Lung (tissue), 12 donors: Measurements from ENCODE around the gene EPN2. TPM values are rescaled to one million over a fixed set of nuclear protein-coding genes. Genes with fewer than 3 reads are reported as not detected.

Source experiments
- ATAC-seq: fragments of 200-7000 bp; cut with Tn5 transposase; one replicate; pipeline ENCODE4 v1.9.1; 2020; ENCODE audit warnings: moderate number of reproducible peaks; ENCODE audit not compliant: insufficient read depth, low FRiP score
- DNase-seq, 3 donors: peaks; one replicate each; pipeline ENCODE4 v3.0.0-alpha.2; 2013 to 2017
- H3K27ac ChIP-seq, 2 donors: one replicate each; pipeline ENCODE4 v1.5.1; 2013; ENCODE audit warnings: mild to moderate bottlenecking in 2 of 2, moderate library complexity in 2 of 2, control low read depth in 1 of 2, inconsistent platforms in 1 of 2, low read depth in 1 of 2, low read length in 1 of 2
- H3K27me3 ChIP-seq, 3 donors: one replicate each; pipeline ENCODE4 v1.5.1; 2013; ENCODE audit warnings: low read length in 2 of 3; ENCODE audit not compliant: control insufficient read depth in 3 of 3, insufficient read depth in 3 of 3
- H3K36me3 ChIP-seq, 4 donors: one replicate each; pipeline ENCODE4 v1.5.1; 2013; ENCODE audit warnings: low read length in 4 of 4, mild to moderate bottlenecking in 1 of 4, moderate library complexity in 1 of 4; ENCODE audit not compliant: control insufficient read depth in 4 of 4, insufficient read depth in 4 of 4
- H3K4me1 ChIP-seq, 5 donors: one replicate each; pipeline ENCODE4 v1.5.1; 2013; ENCODE audit warnings: low read length in 5 of 5, mild to moderate bottlenecking in 2 of 5, moderate library complexity in 1 of 5; ENCODE audit not compliant: control insufficient read depth in 5 of 5, insufficient read depth in 5 of 5
- H3K4me3 ChIP-seq: one replicate; pipeline ENCODE4 v1.5.1; 2013; ENCODE audit warnings: mild to moderate bottlenecking, control low read depth, moderate library complexity
- H3K9ac ChIP-seq, 2 donors: one replicate each; pipeline ENCODE4 v1.5.1; 2013; ENCODE audit warnings: low read length in 2 of 2, control low read depth in 1 of 2; ENCODE audit not compliant: insufficient read depth in 1 of 2
- H3K9me3 ChIP-seq, 4 donors: one replicate each; pipeline ENCODE4 v1.5.1; 2013; ENCODE audit warnings: low read length in 3 of 4, mild to moderate bottlenecking in 1 of 4, moderate library complexity in 1 of 4; ENCODE audit not compliant: control insufficient read depth in 4 of 4, insufficient read depth in 3 of 4
- WGBS, 2 donors: extraction: QIAGEN DNeasy Blood & Tissue Kit; methylation state at CpG; one replicate each; pipeline ENCODE4 v1.1.7; 2013; 5-methylcytosine and 5-hydroxymethylcytosine counted together
- polyA plus RNA-seq, 2 donors: library from polyadenylated mRNA; stranded (reverse); fragments of 200-250 nt; gene quantifications; one replicate each; pipeline ENCODE4 v1.2.1, GENCODE V29; 2013
- total RNA-seq, 2 donors: library from RNA; depleted of rRNA in 1 of 2; stranded (reverse); fragments of >200 nt in 1 of 2; gene quantifications; one replicate each; pipeline ENCODE4 v1.2.1, GENCODE V29; 2014 to 2021
- TF ChIP-seq, protein P1 (sequence below): IDR thresholded peaks from 2 replicates; pipeline ENCODE4 v1.5.1; 2012; ENCODE audit warnings: mild to moderate bottlenecking; ENCODE audit errors: control extremely low read depth, extremely low read depth
- donor health status: control.
- donor health status: control.
- donor health status: Bipolar disorder and iron deficiency.
- donor health status: healthy.
- donor health status: DM: yes; HTN: yes; CAD: no.

EPN2 gene
- total and polyA plus RNA-seq, 4 donors = 16.7 to 73.7 (median 37.4) TPM

- TF ChIP-seq, protein P1, sequence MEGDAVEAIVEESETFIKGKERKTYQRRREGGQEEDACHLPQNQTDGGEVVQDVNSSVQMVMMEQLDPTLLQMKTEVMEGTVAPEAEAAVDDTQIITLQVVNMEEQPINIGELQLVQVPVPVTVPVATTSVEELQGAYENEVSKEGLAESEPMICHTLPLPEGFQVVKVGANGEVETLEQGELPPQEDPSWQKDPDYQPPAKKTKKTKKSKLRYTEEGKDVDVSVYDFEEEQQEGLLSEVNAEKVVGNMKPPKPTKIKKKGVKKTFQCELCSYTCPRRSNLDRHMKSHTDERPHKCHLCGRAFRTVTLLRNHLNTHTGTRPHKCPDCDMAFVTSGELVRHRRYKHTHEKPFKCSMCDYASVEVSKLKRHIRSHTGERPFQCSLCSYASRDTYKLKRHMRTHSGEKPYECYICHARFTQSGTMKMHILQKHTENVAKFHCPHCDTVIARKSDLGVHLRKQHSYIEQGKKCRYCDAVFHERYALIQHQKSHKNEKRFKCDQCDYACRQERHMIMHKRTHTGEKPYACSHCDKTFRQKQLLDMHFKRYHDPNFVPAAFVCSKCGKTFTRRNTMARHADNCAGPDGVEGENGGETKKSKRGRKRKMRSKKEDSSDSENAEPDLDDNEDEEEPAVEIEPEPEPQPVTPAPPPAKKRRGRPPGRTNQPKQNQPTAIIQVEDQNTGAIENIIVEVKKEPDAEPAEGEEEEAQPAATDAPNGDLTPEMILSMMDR = no peak
- Histone ChIP-seq H3K4me3 (no peak overlapping the region), H3K9me3 (peaks cover 0 to 3% (median 0%) of the 10 kb centered on the region in 4 donors), H3K27ac (peak overlapping the region; percentile 25 to 77), H3K4me1 (peaks cover 20 to 32% (median 28%) of the 10 kb centered on the region in 5 donors), H3K36me3 (no peaks in the 10 kb centered on the region), H3K27me3 (no peaks in the 10 kb centered on the region), H3K9ac (no peak overlapping the region)
- ATAC-seq (no peak), DNase-seq (no peak)
- 75 to 81% methylated on average over 4 of the region's 4 CpGs for WGBS, 2 donors
Measured at GRCh38 chr17:19250421-19251173, 13.4 kb downstream of the EPN2 start.

GRCh38 chr17:19253112-19253511, 15.9 kb downstream of the EPN2 start:
- no peaks in the 10 kb centered on the region for H3K36me3 ChIP-seq
- H3K9me3 ChIP-seq = peaks cover 0 to 3% (median 0%) of the 10 kb centered on the region in 4 donors
- peaks cover 17 to 25% (median 21%) of the 10 kb centered on the region in 5 donors for H3K4me1 ChIP-seq
- DNase-seq = no peak
- H3K4me3 ChIP-seq = no peak overlapping the region
- WGBS, 2 donors = 98 to 100% methylated on average over 1 of the region's 1 CpG
- no peak for ATAC-seq
- no peak overlapping the region for H3K27ac ChIP-seq
- TF ChIP-seq, protein P1 = no peak
- H3K27me3 ChIP-seq = no peaks in the 10 kb centered on the region
- no peak overlapping the region for H3K9ac ChIP-seq

DNA sequence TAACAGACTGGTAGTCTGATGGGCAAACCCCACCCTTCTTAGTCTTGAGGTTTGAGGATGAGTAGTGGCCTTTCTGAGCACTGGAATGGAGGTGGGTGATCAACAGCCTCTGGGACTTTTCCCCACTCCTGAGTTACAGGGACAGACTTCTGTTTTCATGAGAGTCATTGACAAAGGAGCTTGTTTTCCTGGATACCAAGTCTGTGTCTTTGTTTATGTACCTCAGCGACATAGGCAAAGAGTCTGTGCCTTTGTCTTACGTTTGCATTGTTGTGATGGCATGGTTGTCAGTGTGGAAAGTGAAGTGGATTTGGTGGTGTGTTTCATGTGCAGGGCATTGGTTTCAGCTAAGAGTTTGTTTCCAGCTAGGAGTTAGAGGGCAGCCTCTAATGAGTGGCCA, 17.5 kb downstream of the EPN2 start:
- TF ChIP-seq, protein P1 = no peak
- WGBS, 2 donors = 58 to 70% methylated on average over 2 of the region's 2 CpGs
- Histone ChIP-seq H3K9me3 (peaks cover 0 to 3% (median 0%) of the 10 kb centered on the region in 4 donors), H3K4me1 (peaks cover 4 to 19% (median 10%) of the 10 kb centered on the region in 5 donors), H3K9ac (no peak overlapping the region), H3K4me3 (no peak overlapping the region), H3K36me3 (no peaks in the 10 kb centered on the region), H3K27ac (peak overlapping the region in 1 of 2 donors; percentile 37), H3K27me3 (no peaks in the 10 kb centered on the region)
- ATAC-seq (no peak), DNase-seq (no peak)
